ENCODE measurements around the gene ISCA2. TPM values are rescaled to one million over a fixed set of nuclear protein-coding genes. Genes with fewer than 3 reads are reported as not detected.

ISCA2 gene
- total and polyA plus RNA-seq, 2 experiments from 2014 or later = 44.0 to 171 TPM

DNA sequence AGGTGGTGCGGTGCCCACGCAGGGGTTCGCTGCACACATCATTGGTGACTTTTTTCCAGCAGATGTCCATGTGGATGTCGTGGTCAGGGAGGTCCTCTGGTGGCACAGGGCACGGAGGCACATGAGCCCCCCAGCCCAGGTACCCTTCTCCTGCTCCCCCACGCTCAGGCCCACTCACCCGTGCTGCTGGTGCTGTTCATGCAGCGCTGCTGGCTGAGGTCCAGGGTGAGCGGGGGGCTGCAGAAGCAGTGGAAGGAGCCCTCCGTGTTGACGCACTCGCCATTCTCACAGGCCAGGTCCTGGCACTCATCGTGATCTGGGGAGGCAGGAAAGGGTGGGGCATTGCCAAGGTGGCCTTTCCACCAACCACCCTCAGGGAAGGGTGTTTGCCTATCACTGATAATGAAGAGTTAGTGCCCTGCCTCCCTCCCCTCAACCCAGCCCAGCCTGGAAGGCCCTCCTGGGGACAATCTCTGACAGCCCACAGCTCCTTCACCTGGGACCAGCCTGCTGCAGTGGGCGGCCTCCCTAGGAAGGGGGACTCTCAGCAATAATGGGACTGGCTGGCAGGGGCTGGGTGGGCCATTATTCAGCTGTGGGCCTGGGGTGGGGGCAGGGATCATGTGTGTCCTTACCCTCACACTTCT is 9.8 kb downstream of the ISCA2 start (continued):
- TF ChIP-seq, protein P1, sequence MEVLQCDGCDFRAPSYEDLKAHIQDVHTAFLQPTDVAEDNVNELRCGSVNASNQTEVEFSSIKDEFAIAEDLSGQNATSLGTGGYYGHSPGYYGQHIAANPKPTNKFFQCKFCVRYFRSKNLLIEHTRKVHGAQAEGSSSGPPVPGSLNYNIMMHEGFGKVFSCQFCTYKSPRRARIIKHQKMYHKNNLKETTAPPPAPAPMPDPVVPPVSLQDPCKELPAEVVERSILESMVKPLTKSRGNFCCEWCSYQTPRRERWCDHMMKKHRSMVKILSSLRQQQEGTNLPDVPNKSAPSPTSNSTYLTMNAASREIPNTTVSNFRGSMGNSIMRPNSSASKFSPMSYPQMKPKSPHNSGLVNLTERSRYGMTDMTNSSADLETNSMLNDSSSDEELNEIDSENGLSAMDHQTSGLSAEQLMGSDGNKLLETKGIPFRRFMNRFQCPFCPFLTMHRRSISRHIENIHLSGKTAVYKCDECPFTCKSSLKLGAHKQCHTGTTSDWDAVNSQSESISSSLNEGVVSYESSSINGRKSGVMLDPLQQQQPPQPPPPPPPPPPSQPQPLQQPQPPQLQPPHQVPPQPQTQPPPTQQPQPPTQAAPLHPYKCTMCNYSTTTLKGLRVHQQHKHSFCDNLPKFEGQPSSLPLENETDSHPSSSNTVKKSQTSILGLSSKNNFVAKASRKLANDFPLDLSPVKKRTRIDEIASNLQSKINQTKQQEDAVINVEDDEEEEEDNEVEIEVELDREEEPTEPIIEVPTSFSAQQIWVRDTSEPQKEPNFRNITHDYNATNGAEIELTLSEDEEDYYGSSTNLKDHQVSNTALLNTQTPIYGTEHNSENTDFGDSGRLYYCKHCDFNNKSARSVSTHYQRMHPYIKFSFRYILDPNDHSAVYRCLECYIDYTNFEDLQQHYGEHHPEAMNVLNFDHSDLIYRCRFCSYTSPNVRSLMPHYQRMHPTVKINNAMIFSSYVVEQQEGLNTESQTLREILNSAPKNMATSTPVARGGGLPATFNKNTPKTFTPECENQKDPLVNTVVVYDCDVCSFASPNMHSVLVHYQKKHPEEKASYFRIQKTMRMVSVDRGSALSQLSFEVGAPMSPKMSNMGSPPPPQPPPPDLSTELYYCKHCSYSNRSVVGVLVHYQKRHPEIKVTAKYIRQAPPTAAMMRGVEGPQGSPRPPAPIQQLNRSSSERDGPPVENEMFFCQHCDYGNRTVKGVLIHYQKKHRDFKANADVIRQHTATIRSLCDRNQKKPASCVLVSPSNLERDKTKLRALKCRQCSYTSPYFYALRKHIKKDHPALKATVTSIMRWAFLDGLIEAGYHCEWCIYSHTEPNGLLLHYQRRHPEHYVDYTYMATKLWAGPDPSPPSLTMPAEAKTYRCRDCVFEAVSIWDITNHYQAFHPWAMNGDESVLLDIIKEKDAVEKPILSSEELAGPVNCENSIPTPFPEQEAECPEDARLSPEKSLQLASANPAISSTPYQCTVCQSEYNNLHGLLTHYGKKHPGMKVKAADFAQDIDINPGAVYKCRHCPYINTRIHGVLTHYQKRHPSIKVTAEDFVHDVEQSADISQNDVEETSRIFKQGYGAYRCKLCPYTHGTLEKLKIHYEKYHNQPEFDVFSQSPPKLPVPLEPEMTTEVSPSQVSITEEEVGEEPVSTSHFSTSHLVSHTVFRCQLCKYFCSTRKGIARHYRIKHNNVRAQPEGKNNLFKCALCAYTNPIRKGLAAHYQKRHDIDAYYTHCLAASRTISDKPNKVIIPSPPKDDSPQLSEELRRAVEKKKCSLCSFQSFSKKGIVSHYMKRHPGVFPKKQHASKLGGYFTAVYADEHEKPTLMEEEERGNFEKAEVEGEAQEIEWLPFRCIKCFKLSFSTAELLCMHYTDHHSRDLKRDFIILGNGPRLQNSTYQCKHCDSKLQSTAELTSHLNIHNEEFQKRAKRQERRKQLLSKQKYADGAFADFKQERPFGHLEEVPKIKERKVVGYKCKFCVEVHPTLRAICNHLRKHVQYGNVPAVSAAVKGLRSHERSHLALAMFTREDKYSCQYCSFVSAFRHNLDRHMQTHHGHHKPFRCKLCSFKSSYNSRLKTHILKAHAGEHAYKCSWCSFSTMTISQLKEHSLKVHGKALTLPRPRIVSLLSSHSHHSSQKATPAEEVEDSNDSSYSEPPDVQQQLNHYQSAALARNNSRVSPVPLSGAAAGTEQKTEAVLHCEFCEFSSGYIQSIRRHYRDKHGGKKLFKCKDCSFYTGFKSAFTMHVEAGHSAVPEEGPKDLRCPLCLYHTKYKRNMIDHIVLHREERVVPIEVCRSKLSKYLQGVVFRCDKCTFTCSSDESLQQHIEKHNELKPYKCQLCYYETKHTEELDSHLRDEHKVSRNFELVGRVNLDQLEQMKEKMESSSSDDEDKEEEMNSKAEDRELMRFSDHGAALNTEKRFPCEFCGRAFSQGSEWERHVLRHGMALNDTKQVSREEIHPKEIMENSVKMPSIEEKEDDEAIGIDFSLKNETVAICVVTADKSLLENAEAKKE (CRISPR knock-in tag; IDR thresholded peaks at IDR 0.05) = no peak

DNA sequence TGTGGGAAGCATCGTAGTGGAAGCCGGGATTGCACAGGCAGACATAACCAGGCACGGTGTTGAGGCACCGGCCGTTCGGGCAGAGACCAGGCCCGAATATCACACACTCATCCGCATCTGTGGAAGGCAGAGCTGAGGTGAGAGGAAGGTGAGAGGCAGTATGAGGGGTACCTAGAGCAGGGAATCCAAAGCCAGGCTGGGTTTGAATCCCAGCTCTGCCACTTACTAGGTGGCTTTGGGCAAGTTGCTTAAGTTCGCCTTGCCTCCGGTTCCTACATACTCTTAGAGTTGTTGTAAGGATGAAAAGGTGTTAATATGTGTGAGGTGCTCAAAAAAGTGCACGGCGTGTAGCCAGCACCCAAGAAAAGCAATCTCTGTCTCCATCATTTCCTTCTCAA is 10.4 kb downstream of the ISCA2 start:
- no peaks in the 10 kb centered on the region for H4K20me1 ChIP-seq (replicated peaks; ENCODE audit: insufficient read depth)
- H3K4me1 ChIP-seq (ENCODE audit: insufficient read depth) = peaks cover 23% of the 10 kb centered on the region
- H3K27ac ChIP-seq (ENCODE audit: low read depth) = no peak overlapping the region
- no peaks in the 10 kb centered on the region for H3K9me3 Mint-ChIP-seq
- H3K9me2 ChIP-seq (ENCODE audit: insufficient read depth) = no peaks in the 10 kb centered on the region
- peaks cover 13% of the 10 kb centered on the region for H3K27me3 Mint-ChIP-seq (ENCODE audit: insufficient read depth, low read depth, poor library complexity)
- H3K36me3 ChIP-seq (ENCODE audit: insufficient read depth) = no peaks in the 10 kb centered on the region
- H3F3A ChIP-seq (replicated peaks; ENCODE audit: low read depth) = peaks cover 15% of the 10 kb centered on the region; the same call in 1 of the 2 replicates
- no peaks in the 10 kb centered on the region for H3K36me3 Mint-ChIP-seq (ENCODE audit: low read depth)
- no peaks in the 10 kb centered on the region for H3K27me3 ChIP-seq (ENCODE audit: insufficient read depth)
- no peak overlapping the region for H2AFZ ChIP-seq
- no peak overlapping the region for H3K4me3 Mint-ChIP-seq
- DNase-seq (ENCODE audit: low spot score) (no peak), ATAC-seq (no peak)
- H3K4me2 ChIP-seq = no peak overlapping the region
- no peak overlapping the region for H3K27ac Mint-ChIP-seq
- no peak overlapping the region for H3K4me3 ChIP-seq
- no peaks in the 10 kb centered on the region for H3K79me2 ChIP-seq (replicated peaks; ENCODE audit: insufficient read depth)
- H3K4me1 Mint-ChIP-seq = peaks cover 47% of the 10 kb centered on the region
- TF ChIP-seq, protein P1 (CRISPR knock-in tag; IDR thresholded peaks at IDR 0.05) = no peak
- TF ChIP-seq STAT1 (IDR thresholded peaks at IDR 0.05; ENCODE audit: unreplicated experiment) (no peak), ZNF331 (CRISPR knock-in tag; IDR thresholded peaks at IDR 0.05; ENCODE audit: low read depth) (no peak), JUNB (IDR thresholded peaks at IDR 0.05; ENCODE audit: unreplicated experiment) (no peak), EZH2 (IDR thresholded peaks at IDR 0.05; ENCODE audit: low read depth, unreplicated experiment) (no peak)
- TF ChIP-seq, protein P2, sequence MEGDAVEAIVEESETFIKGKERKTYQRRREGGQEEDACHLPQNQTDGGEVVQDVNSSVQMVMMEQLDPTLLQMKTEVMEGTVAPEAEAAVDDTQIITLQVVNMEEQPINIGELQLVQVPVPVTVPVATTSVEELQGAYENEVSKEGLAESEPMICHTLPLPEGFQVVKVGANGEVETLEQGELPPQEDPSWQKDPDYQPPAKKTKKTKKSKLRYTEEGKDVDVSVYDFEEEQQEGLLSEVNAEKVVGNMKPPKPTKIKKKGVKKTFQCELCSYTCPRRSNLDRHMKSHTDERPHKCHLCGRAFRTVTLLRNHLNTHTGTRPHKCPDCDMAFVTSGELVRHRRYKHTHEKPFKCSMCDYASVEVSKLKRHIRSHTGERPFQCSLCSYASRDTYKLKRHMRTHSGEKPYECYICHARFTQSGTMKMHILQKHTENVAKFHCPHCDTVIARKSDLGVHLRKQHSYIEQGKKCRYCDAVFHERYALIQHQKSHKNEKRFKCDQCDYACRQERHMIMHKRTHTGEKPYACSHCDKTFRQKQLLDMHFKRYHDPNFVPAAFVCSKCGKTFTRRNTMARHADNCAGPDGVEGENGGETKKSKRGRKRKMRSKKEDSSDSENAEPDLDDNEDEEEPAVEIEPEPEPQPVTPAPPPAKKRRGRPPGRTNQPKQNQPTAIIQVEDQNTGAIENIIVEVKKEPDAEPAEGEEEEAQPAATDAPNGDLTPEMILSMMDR (conservative IDR thresholded peaks at IDR 0.05; ENCODE audit: low read depth in 2 of 2) = no peak
